PC-9 (cell line): ENCODE data around the gene TRIM6. TPM values are rescaled to one million over a fixed set of nuclear protein-coding genes. Genes with fewer than 3 reads are reported as not detected.

Experiments used
- BruUV-seq: library from RNA; stranded (reverse); fragments of 400-500 nt; replicated peaks from 2 replicates; lab custom pipeline; 2021; lab: Mats Ljungman, UMichigan
- CTCF ChIA-PET: fragments of 300-600 bp; sonication (Branson Sonifier 250); formaldehyde crosslinking; loops from one replicate; lab custom pipeline; 2022; ENCODE audit warnings: antibody characterized with exemption; lab: Charles Lee
- POLR2A ChIA-PET: fragments of 300-600 bp; sonication (Branson Sonifier 250); formaldehyde crosslinking; loops from one replicate; lab custom pipeline; 2022; ENCODE audit warnings: antibody characterized with exemption; ENCODE audit not compliant: unreplicated experiment; lab: Charles Lee
- DNase-seq, 2 experiments: peaks; one replicate each; pipeline versions ENCODE4 v3.0.0 to v3.0.0-alpha.2; 2015 to 2022; ENCODE audit warnings: mixed read lengths in 1 of 2
- H2AFZ ChIP-seq: fragments of 200-600 bp; sonication (generic); 2 replicates; pipeline ENCODE4 v1.8.1; 2017; ENCODE audit warnings: antibody characterized with exemption
- H3F3A ChIP-seq: fragments of 200-600 bp; sonication (generic); 2 replicates; pipeline ENCODE4 v1.8.1; 2017; ENCODE audit warnings: antibody characterized with exemption, mild to moderate bottlenecking, low read depth; ENCODE audit not compliant: insufficient read depth
- H3K27ac ChIP-seq: fragments of 200-600 bp; sonication (generic); 2 replicates; pipeline ENCODE4 v1.6.1; 2016; ENCODE audit warnings: mixed run types
- H3K27me3 ChIP-seq: fragments of 200-600 bp; sonication (generic); 2 replicates; pipeline ENCODE4 v1.6.1; 2016; ENCODE audit warnings: low read depth, mixed run types; ENCODE audit not compliant: insufficient read depth
- H3K36me3 ChIP-seq: fragments of 200-600 bp; sonication (generic); 2 replicates; pipeline ENCODE4 v1.6.1; 2016; ENCODE audit warnings: low read depth, mixed run types
- H3K4me1 ChIP-seq: fragments of 200-600 bp; sonication (generic); replicated peaks from 2 replicates; pipeline ENCODE4 v1.6.1; 2016; ENCODE audit warnings: mixed run types; ENCODE audit not compliant: insufficient read depth
- H3K4me2 ChIP-seq: fragments of 200-600 bp; sonication (generic); 2 replicates; pipeline ENCODE4 v1.6.1; 2017; ENCODE audit warnings: mixed run types
- H3K4me3 ChIP-seq: fragments of 200-600 bp; sonication (generic); 2 replicates; pipeline ENCODE4 v1.6.1; 2016; ENCODE audit warnings: mixed run types
- H3K79me2 ChIP-seq: fragments of 200-600 bp; sonication (generic); 2 replicates; pipeline ENCODE4 v1.6.1; 2017; ENCODE audit warnings: low read depth, mixed run types
- H3K9me2 ChIP-seq: fragments of 200-600 bp; sonication (generic); 2 replicates; pipeline ENCODE4 v1.8.1; 2017; ENCODE audit warnings: mild to moderate bottlenecking; ENCODE audit not compliant: insufficient read depth
- H3K9me3 ChIP-seq: fragments of 200-600 bp; sonication (generic); 2 replicates; pipeline ENCODE4 v1.8.1; 2016; ENCODE audit warnings: low read depth; ENCODE audit not compliant: insufficient read depth
- H4K20me1 ChIP-seq: fragments of 200-600 bp; sonication (generic); 2 replicates; pipeline ENCODE4 v1.8.1; 2017; ENCODE audit not compliant: insufficient read depth
- EZH2 ChIP-seq: fragments of 200-600 bp; sonication (generic); IDR thresholded peaks from 2 replicates; pipeline ENCODE4 v1.8.0; 2017; ENCODE audit warnings: antibody characterized with exemption, low read depth
- intact Hi-C: fragments of 100-400 bp; cut with micrococcal nuclease; formaldehyde crosslinking; loops from one replicate; pipeline ENCODE4 v1.10.0; 2022; ENCODE audit not compliant: unreplicated experiment
- total RNA-seq: library from RNA; stranded (reverse); gene quantifications from 2 replicates; pipeline ENCODE4 v1.2.3, GENCODE V29; 2021
- TF ChIP-seq, protein P1 (sequence below): fragments of 200-600 bp; sonication (generic); conservative IDR thresholded peaks from 2 replicates; pipeline ENCODE4 v1.6.1; 2017; ENCODE audit warnings: mixed run types, antibody characterized with exemption, mild to moderate bottlenecking, moderate library complexity

Gene TRIM6
- total RNA-seq, 1 experiment from 2014 or later = 3.9 TPM

DNA sequence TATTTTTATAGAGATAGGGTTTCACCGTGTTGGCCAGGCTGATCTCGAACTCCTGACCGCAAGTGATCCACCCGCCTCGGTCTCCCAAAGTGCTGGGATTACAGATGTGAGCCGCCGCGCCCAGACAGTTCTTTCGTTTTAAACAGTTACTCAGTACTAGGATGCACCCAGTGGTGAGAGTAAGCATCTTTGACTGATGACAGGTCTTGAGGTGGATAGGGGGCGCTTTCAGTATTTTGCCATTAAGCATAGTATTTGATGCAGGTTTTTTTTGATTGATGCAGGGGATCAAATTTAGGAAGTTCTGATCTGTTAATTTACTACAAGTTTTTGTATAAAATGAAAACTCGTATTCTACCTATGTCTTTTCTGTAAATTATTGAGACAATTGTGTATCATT lies 15.2 kb downstream of the TRIM6 start:
- TF ChIP-seq, protein P1, sequence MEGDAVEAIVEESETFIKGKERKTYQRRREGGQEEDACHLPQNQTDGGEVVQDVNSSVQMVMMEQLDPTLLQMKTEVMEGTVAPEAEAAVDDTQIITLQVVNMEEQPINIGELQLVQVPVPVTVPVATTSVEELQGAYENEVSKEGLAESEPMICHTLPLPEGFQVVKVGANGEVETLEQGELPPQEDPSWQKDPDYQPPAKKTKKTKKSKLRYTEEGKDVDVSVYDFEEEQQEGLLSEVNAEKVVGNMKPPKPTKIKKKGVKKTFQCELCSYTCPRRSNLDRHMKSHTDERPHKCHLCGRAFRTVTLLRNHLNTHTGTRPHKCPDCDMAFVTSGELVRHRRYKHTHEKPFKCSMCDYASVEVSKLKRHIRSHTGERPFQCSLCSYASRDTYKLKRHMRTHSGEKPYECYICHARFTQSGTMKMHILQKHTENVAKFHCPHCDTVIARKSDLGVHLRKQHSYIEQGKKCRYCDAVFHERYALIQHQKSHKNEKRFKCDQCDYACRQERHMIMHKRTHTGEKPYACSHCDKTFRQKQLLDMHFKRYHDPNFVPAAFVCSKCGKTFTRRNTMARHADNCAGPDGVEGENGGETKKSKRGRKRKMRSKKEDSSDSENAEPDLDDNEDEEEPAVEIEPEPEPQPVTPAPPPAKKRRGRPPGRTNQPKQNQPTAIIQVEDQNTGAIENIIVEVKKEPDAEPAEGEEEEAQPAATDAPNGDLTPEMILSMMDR = no peak
- no peak for TF ChIP-seq EZH2
- no TSS peak for BruUV-seq
- ChIA-PET CTCF (no interaction called here), POLR2A (no interaction called here)
- H3K27me3 ChIP-seq = no peaks in the 10 kb centered on the region
- no peaks in the 10 kb centered on the region for H3K9me3 ChIP-seq
- H3K27ac ChIP-seq = no peak overlapping the region
- no peak for DNase-seq
- no peaks in the 10 kb centered on the region for H3K36me3 ChIP-seq
- H3F3A ChIP-seq = no peaks in the 10 kb centered on the region
- H3K9me2 ChIP-seq = no peaks in the 10 kb centered on the region
- H3K4me3 ChIP-seq = no peak overlapping the region
- intact Hi-C loops = no loop called here
- H3K4me1 ChIP-seq = no peaks in the 10 kb centered on the region
- H2AFZ ChIP-seq = no peak overlapping the region
- no peaks in the 10 kb centered on the region for H4K20me1 ChIP-seq
- H3K79me2 ChIP-seq = no peaks in the 10 kb centered on the region
- H3K4me2 ChIP-seq = no peak overlapping the region

DNA sequence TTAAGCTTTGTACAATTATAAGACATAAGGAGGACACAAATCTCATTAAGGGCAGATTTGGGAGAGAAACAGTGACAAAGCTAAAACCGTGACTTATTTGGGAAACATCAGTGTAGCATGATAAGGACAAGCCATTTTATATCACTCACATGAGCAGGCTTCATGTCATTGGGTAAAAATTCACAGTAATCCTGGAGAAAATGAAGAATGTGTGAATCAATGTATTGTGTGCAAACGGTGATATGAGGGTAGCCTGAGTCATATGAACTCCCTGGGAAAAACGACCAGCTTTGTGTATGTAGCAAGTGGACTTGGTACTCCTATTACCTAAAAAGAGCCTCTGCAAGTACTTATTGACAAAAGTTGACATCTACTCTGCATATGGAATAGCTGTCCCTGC lies 22.4 kb downstream of the TRIM6 start:
- Histone ChIP-seq H3K27me3 (no peaks in the 10 kb centered on the region), H3K79me2 (no peaks in the 10 kb centered on the region), H3K4me3 (peak overlapping the region; percentile 60; the same call in 1 of the 2 replicates), H4K20me1 (no peaks in the 10 kb centered on the region), H3F3A (peaks cover 31% of the 10 kb centered on the region), H2AFZ (no peak overlapping the region), H3K4me1 (peaks cover 47% of the 10 kb centered on the region), H3K27ac (peak overlapping the region; percentile 98), H3K4me2 (peak overlapping the region; percentile 72), H3K9me3 (no peaks in the 10 kb centered on the region), H3K9me2 (no peaks in the 10 kb centered on the region), H3K36me3 (no peaks in the 10 kb centered on the region)
- no TSS peak for BruUV-seq
- peak in 1 of 2 experiments; percentile 69 for DNase-seq
- intact Hi-C loops = no loop called here
- ChIA-PET CTCF (no interaction called here), POLR2A (interaction anchor here (0.5 kb wide), 1 partner anchor 44 kb away, joined by 3 read pairs; no protein-coding TSS in a partner anchor)
- TF ChIP-seq EZH2 = no peak
- TF ChIP-seq, protein P1 = no peak

DNA sequence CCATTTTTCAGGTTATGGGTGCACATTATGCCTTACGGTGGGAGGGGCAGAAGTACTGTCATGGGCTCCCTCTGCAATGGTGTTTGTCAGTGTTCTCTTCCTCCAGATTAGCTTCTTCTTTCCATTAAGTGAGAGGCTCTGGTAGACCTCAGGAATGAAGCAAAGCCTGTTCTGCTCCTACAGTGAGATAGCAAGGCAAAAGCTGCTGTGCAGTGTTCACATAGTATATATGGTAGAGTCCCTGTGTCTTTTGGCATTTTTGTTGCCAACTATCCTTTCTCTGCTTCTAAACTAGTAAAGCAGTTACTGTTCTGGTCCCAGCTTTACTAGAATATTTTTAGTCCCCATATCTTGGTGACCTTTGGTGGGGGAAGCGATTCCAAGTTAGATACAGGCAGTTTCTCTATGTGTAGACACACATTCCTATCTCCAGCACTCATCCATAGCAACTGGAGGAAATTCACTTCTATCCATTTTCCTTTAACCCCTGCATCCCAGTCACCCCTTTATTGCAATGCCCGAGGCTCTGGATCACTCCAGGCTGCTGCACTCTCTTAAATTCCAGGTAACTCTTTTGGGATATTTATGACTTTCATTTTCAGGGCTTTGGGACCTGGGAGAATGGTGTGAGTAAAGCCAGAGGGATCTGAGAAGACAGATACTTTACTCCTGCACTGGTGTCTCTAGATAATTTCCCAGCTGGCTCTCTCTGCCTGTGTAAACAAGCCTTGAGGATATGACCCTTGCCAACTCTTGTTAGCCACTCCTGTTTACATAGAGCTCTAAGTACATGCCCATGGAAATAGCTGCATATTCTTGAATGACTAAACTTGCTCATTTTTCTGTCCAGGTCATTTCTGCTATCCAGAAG lies 24.4 kb downstream of the TRIM6 start:
- no TSS peak for BruUV-seq
- no peak for TF ChIP-seq EZH2
- TF ChIP-seq, protein P1 = no peak
- Histone ChIP-seq H3K4me3 (peak overlapping the region; percentile 60; the same call in 1 of the 2 replicates), H3K79me2 (no peaks in the 10 kb centered on the region), H3F3A (peaks cover 31% of the 10 kb centered on the region), H3K27me3 (no peaks in the 10 kb centered on the region), H3K9me2 (no peaks in the 10 kb centered on the region), H2AFZ (peak overlapping the region; percentile 49; the same call in 1 of the 2 replicates), H4K20me1 (no peaks in the 10 kb centered on the region), H3K36me3 (no peaks in the 10 kb centered on the region), H3K4me1 (peaks cover 51% of the 10 kb centered on the region), H3K9me3 (no peaks in the 10 kb centered on the region), H3K27ac (peak overlapping the region; percentile 98), H3K4me2 (peak overlapping the region; percentile 72)
- ChIA-PET POLR2A (interaction anchor here (0.6 to 1.0 kb wide), 4 partner anchors 14 to 64 kb away, joined by 3 to 7 read pairs (median 4); partner anchors contain the start of gene TRIM5), CTCF (no interaction called here)
- peak; percentile 42 to 91 for DNase-seq
- intact Hi-C loops = loop anchor here (1.0 kb wide), 2 partner anchors 25 to 63 kb away; partner anchors contain the start of gene TRIM6
